OCI-LY7 (cell line): ENCODE data around the gene SKIC3. TPM values are rescaled to one million over a fixed set of nuclear protein-coding genes. Genes with fewer than 3 reads are reported as not detected.

Experiments used
- small RNA-seq: library from RNA; depleted of rRNA; stranded (forward); fragments of <200 nt; gene quantifications from one replicate; pipeline ENCODE3, GENCODE V24; 2014
- total RNA-seq, 2 experiments: library from RNA; depleted of rRNA in 1 of 2; stranded (reverse); fragments of >200 nt in 1 of 2; shearing (Covaris generic) in 1 of 2; gene quantifications; 2 replicates each; pipeline ENCODE4 v1.2.3, GENCODE V29; 2014 to 2022

Gene SKIC3
- total RNA-seq, 2 experiments from 2014 or later = 55.4 to 73.9 TPM

Small RNA genes lying within 50 kb of the gene (small RNA-seq; reads per million reads assigned to genes)
- not detected for gene RNU6-308P

Other genes with a start within 250 kb of the SKIC3 start
- not detected in 2 replicates for gene FAM81B, start 163.6 kb downstream of the SKIC3 start, total RNA-seq (2014; rRNA removed; shearing (Covaris generic))
- gene FAM81B, start 163.6 kb downstream of the SKIC3 start, total RNA-seq (2022) = not detected in 2 replicates
- 4.1 and 5.9 TPM in 2 replicates for gene ARSK, start 124 bp upstream of the SKIC3 start, total RNA-seq (2014; rRNA removed; shearing (Covaris generic))
- gene ARSK, start 124 bp upstream of the SKIC3 start, total RNA-seq (2022) = 5.2 and 6.8 TPM in 2 replicates
- gene GPR150, start 65.1 kb upstream of the SKIC3 start, total RNA-seq (2014; rRNA removed; shearing (Covaris generic)) = not detected in 2 replicates
- not detected in 2 replicates for gene GPR150, start 65.1 kb upstream of the SKIC3 start, total RNA-seq (2022)
- 7.6 and 9.9 TPM in 2 replicates for gene RFESD, start 91.8 kb upstream of the SKIC3 start, total RNA-seq (2014; rRNA removed; shearing (Covaris generic))
- 7.6 and 10.9 TPM in 2 replicates for gene RFESD, start 91.8 kb upstream of the SKIC3 start, total RNA-seq (2022)
- not detected in 2 replicates for gene SPATA9, start 128.0 kb upstream of the SKIC3 start, total RNA-seq (2014; rRNA removed; shearing (Covaris generic))
- not detected in 2 replicates for gene SPATA9, start 128.0 kb upstream of the SKIC3 start, total RNA-seq (2022)
- 0.93 and 4.0 TPM in 2 replicates for gene RHOBTB3, start 176.4 kb upstream of the SKIC3 start, total RNA-seq (2014; rRNA removed; shearing (Covaris generic))
- 0.51 and 0.81 TPM in 2 replicates for gene RHOBTB3, start 176.4 kb upstream of the SKIC3 start, total RNA-seq (2022)